G401 (cell line): ENCODE data around the gene TMTC4. TPM values are rescaled to one million over a fixed set of nuclear protein-coding genes. Genes with fewer than 3 reads are reported as not detected.
A peak's percentile ranks its signal among the peaks of the same experiment; 100 is the strongest.
"Not testable (repeated sequence)": the region's sequence is repeated elsewhere in the genome, so short reads cannot be mapped to it uniquely, and the experiment has no call there.

Experiments used
- DNase-seq: peaks from one replicate; pipeline ENCODE4 v3.0.0-alpha.2; 2015; ENCODE audit warnings: low spot score
- in situ Hi-C: cut with HindIII; loops from 2 replicates; pipeline ENCODE4 v1.10.0; 2016; ENCODE audit warnings: low sequenced_read_pairs, mixed read lengths
- total RNA-seq: library from RNA; depleted of rRNA; stranded (reverse); fragments of >200 nt; shearing (Covaris generic); gene quantifications from 2 replicates; pipeline ENCODE4 v1.2.3, GENCODE V29; 2014

Gene TMTC4
- total RNA-seq, 1 experiment from 2014 or later: 49.1 TPM

DNA sequence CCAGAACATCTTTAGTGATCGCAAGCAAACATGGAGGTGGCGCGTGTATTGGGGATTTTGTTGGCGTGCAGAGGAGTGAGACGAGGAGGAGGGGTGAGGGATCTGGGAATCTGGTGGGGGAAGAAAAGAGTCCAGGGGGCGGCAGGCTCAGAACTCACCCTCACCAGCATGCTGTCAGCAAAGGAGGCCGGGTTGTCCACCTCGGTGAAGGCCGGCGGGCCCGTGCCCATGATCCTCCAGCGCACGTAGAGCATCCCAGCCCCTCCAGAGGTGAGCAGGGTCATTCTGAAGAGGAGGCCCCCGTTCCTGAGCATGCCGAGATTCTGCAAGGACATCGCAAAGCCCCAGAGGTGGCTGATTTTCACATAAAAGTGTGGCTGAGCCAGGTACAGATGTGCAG is 37.2 kb downstream of the TMTC4 start:
- no peak for DNase-seq
- in situ Hi-C loops: no loop called here

- no peak for DNase-seq
- in situ Hi-C loops: no loop called here
Measured at GRCh38 chr13:100636441-100636840, 38.2 kb downstream of the TMTC4 start.

DNA sequence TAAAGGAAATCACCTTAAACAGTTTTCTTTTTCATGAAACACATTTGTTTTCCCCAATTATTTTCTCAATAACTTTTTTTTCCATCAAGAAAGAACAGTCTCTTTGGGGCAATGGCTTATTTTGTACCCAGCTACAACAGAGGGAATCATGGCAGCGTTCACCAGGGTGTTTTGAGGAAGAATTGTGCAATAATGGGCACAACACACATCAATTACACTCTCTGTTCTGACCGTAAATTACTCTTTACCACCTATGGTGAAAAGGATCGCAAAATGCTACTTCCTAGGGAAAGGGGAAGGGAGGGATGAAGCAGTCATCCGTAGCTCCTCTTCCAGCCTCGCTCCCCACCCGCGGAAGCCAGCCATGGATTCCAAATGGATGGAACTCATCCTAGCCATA is 38.6 kb downstream of the TMTC4 start:
- in situ Hi-C loops: no loop called here
- DNase-seq: no peak

DNA sequence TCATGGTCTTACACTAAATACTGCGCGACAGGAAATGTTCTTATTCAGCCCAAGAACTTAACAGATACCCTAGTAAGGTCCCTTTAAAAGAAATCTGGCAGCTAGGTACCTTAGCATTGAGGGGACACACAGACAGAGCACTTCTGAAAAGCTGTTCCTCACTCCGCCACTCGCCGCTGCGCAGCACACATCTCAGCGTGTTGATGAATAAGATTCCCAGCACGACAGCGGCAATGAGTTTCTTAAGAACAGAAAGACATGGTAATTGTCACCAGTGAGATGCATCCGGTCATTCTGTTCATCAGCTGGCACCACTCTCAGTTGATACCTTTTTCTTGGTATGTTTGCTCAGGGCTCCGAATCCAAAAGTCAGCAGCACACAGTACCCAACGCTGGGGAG is 39.9 kb downstream of the TMTC4 start:
- in situ Hi-C loops: no loop called here

DNA sequence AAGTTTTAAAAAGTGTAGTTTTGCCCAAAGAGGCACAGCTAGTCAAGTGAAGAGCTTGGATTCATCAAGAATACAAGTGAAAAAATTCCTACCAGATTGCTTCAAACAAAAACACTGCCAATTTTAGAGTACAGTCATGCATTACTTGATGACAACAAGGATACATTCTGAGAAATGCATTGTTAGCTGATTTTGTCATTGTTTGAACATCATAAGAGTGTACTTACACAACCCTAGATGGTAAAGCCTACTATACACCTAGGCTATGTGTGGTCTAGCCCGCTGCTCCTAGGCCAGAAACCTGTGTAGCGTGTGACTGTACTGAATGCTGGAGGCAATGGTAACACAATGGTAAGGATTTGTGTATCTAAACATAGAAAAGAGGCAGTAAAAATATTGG is 41.1 kb downstream of the TMTC4 start:
- no peak for DNase-seq
- in situ Hi-C loops: no loop called here

More for the DNA sequence above, 39.9 kb downstream of the TMTC4 start:
- no peak for DNase-seq

DNA sequence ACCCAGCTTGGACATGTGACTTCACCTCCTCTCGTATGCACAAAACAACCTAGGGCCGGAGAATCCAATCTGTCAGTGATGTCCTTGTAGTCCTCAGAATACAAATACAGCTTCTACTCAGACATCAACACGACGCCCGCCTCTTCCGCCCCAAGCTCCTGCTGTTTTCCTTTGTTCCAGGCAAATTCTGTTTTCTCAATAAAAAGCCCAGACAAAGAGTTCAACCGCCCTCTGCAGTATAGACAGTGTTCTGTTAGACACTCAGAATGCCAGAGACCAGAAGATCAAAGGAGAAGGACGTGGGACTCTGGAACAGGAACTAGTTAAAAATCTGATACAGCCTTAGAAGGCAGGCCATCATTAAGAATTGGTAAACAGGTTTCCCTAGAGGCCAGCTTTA is 44.0 kb downstream of the TMTC4 start:
- peak; percentile 74 for DNase-seq
- in situ Hi-C loops: no loop called here

DNA sequence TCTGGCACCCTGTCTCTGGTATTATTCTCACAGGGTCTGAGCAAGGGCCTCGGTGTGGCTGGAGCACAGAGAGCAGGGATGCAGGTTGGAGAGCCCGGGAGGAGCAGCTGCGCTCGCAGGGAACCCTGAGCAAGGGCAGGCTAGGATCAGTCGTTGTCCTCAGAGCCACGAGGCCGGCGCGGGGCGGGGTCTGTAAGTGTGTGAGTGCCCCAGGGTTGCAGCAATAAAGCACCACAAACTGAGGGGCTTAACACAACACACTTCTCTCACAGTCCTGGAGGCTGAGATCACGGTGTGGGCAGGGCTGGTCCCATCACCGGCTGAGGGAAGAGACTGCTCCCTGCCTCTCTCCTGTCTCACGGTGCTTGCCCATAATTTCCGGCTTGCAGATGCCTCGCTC is 47.5 kb downstream of the TMTC4 start:
- DNase-seq: no peak
- in situ Hi-C loops: no loop called here

- in situ Hi-C loops: no loop called here
- no peak for DNase-seq
Measured at GRCh38 chr13:100625447-100625846, 49.1 kb downstream of the TMTC4 start.

- in situ Hi-C loops: no loop called here
- no peak for DNase-seq
Measured at GRCh38 chr13:100620792-100621191, 53.8 kb downstream of the TMTC4 start.

- in situ Hi-C loops: no loop called here
- DNase-seq: no peak
Measured at GRCh38 chr13:100619940-100620339, 54.7 kb downstream of the TMTC4 start.

GRCh38 chr13:100618897-100619296 is 55.7 kb downstream of the TMTC4 start:
- in situ Hi-C loops, DNase-seq: not testable (repeated sequence)

GRCh38 chr13:100613031-100613430 is 61.6 kb downstream of the TMTC4 start:
- no peak for DNase-seq
- in situ Hi-C loops: no loop called here

- in situ Hi-C loops: no loop called here
- DNase-seq: peak; percentile 55
Measured at GRCh38 chr13:100611678-100612492, 62.7 kb downstream of the TMTC4 start.

DNA sequence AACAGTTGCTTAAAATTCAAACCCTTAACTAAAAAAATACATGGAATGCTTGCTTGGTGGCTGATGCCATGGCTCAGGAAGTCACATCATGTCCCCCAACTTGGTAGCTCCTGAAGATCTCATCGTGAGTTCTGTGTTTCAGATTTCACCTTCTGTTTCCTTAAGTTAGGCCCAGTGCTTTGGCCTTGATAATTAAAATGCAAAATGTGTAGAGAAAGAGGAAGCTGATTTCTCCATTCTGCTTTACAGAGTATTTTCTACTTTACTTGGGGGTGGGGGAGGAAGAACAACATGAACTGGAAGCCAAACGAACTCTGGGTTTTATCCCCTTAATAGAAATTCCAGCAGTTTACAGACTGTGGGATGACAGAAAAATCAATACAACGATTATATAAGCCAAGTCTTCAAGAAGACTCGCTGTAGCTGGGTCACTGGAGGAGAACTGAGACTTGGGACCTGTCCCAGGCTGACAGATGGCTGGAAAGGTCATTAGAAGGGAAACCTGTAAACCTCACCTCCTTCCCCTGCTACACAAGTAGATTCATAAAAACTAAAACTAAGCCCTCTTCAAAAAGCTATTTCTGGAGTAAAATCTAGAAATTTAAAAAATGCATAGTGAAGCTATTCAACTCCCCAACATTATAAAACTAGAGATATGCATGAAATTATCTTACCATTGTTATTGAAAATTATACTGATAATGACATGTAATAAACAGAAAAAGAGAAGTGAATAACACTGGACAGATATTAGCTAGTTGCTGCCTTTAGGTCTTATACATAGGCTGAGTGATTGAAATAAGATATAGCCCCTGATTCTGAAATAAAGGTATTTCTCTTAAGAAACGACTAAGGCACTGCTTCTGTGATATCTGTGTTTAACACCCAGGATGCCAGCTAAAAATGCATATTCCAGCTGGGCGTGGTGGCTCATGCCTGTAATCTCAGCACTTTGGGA is 63.9 kb downstream of the TMTC4 start:
- DNase-seq: peak; percentile 96
- in situ Hi-C loops: no loop called here

DNA sequence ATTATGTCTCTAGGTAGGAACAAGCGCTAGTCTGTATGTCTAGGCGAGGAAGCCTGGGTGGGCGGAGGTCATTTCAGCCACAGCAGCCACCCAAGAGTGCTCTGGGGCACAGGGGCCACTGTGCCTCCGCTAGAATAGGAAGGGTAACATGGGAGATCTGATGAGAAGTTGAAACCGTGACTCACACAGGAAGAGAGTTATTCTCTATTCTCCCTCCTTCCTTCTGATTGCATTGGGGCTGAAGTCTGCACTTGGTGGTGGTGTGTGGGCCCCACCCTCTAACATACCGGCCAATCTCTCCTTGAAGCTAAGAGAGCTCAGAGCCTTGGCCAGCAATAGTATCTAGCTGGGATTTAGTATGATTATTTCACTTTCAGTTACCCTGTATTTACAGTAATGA is 65.7 kb downstream of the TMTC4 start:
- DNase-seq: no peak
- in situ Hi-C loops: no loop called here

- in situ Hi-C loops: no loop called here
- DNase-seq: no peak
Measured at GRCh38 chr13:100608489-100608888, 66.1 kb downstream of the TMTC4 start.

- DNase-seq: no peak
- in situ Hi-C loops: no loop called here
Measured at GRCh38 chr13:100604918-100605710, 69.5 kb downstream of the TMTC4 start.

- in situ Hi-C loops: no loop called here
- no peak for DNase-seq
Measured at GRCh38 chr13:100602493-100603111, 72.0 kb downstream of the TMTC4 start.

GRCh38 chr13:100601716-100602115 is 72.9 kb downstream of the TMTC4 start:
- in situ Hi-C loops: no loop called here
- DNase-seq: no peak
